GM12878 (cell line): ENCODE measurements around the gene ZDHHC14. TPM values are rescaled to one million over a fixed set of nuclear protein-coding genes. Genes with fewer than 3 reads are reported as not detected.
A peak's percentile ranks its signal among the peaks of the same experiment; 100 is the strongest.

Source experiments
- ATF7 ChIP-seq: fragments of 450-650 bp; IDR thresholded peaks from 2 replicates; pipeline ENCODE4 v1.6.1; 2016; ENCODE audit warnings: low read depth, mild to moderate bottlenecking
- BCLAF1 ChIP-seq: fragments of 450-650 bp; IDR thresholded peaks from 2 replicates; pipeline ENCODE4 v1.6.1; 2017; ENCODE audit warnings: antibody characterized with exemption, mild to moderate bottlenecking, moderate library complexity
- ETV6 ChIP-seq, 2 experiments: fragments of 450-650 bp in 1 of 2; IDR thresholded peaks in 1 of 2; conservative IDR thresholded peaks in 1 of 2; 2 replicates each; pipeline ENCODE4 v1.6.1; 2014; ENCODE audit warnings: antibody characterized with exemption in 1 of 2, borderline replicate concordance in 1 of 2, low read depth in 1 of 2, mild to moderate bottlenecking in 1 of 2, moderate library complexity in 1 of 2
- HDAC2 ChIP-seq: fragments of 200-600 bp; sonication (generic); IDR thresholded peaks from 2 replicates; pipeline ENCODE4 v1.6.1; 2017
- IKZF2 ChIP-seq, 2 experiments: fragments of 450-650 bp; IDR thresholded peaks; 2 replicates each; pipeline ENCODE4 v1.6.1; 2017; ENCODE audit warnings: mild to moderate bottlenecking in 2 of 2, moderate library complexity in 2 of 2
- LARP7 ChIP-seq: fragments of 450-650 bp; IDR thresholded peaks from 2 replicates; pipeline ENCODE4 v1.6.1; 2017; ENCODE audit warnings: mild to moderate bottlenecking
- POLR2AphosphoS2 ChIP-seq: IDR thresholded peaks from 2 replicates; pipeline ENCODE4 v1.6.1; 2011; ENCODE audit warnings: low read depth, mild to moderate bottlenecking, low read length, improper control_type of control experiment, moderate library complexity
- REST ChIP-seq: IDR thresholded peaks from 2 replicates; pipeline ENCODE4 v1.6.1; 2012; ENCODE audit warnings: mild to moderate bottlenecking, low read depth, low read length
- SMARCA5 ChIP-seq: fragments of 450-650 bp; IDR thresholded peaks from 2 replicates; pipeline ENCODE4 v1.6.1; 2017; ENCODE audit warnings: mild to moderate bottlenecking
- SREBF1 ChIP-seq: IDR thresholded peaks from 2 replicates; pipeline ENCODE4 v1.6.1; 2012; ENCODE audit warnings: mild to moderate bottlenecking, low read length
- TCF7 ChIP-seq: IDR thresholded peaks from 2 replicates; pipeline ENCODE4 v1.6.1; 2014; ENCODE audit warnings: antibody characterized with exemption, borderline replicate concordance
- ZNF24 ChIP-seq: fragments of 450-650 bp; IDR thresholded peaks from 2 replicates; pipeline ENCODE4 v1.6.1; 2017; ENCODE audit warnings: antibody characterized with exemption, mild to moderate bottlenecking
- ZNF274 ChIP-seq: IDR thresholded peaks from one replicate; pipeline ENCODE4 v1.8.0; 2011; ENCODE audit not compliant: insufficient read length, insufficient read depth
- ZNF384 ChIP-seq: IDR thresholded peaks from 2 replicates; pipeline ENCODE4 v1.6.1; 2012; ENCODE audit warnings: low read depth, mild to moderate bottlenecking, low read length, improper control_type of control experiment, borderline replicate concordance
- polyA plus RNA-seq, 11 experiments: library from polyadenylated mRNA; depleted of rRNA in 4 of 11; unstranded in 6 of 11; stranded (reverse) in 5 of 11; fragments of >200 nt; fragmentation: Nextera tagmentation in 4 of 11; fragmentation: Illumina TruSeq in 1 of 11; extraction: Ambion mirVana in 4 of 11; extraction: Trizol in 1 of 11; gene quantifications; 1 replicate in 1 of 11; 2 replicates in 10 of 11; pipeline versions ENCODE4 v1.2.1 to v1.2.3, GENCODE V29; 2011 to 2016; ENCODE audit warnings: inconsistent platforms in 2 of 11, missing spikeins in 2 of 11, low read depth in 1 of 11
- total RNA-seq, 4 experiments: library from RNA; depleted of rRNA in 3 of 4; stranded (reverse); fragments of >200 nt in 3 of 4; fragmentation: Illumina TruSeq in 1 of 4; extraction: Trizol in 1 of 4; gene quantifications; 2 replicates each; pipeline versions ENCODE4 v1.2.1 to v1.2.3, GENCODE V29; 2013 to 2021
- TF ChIP-seq, protein P1 (sequence below): fragments of 450-650 bp; IDR thresholded peaks from 2 replicates; pipeline ENCODE4 v1.6.1; 2017; ENCODE audit warnings: borderline replicate concordance
- TF ChIP-seq, protein P2 (sequence below): fragments of 450-650 bp; formaldehyde crosslinking; IDR thresholded peaks from 2 replicates; pipeline ENCODE4 v1.4.0; 2020; ENCODE audit warnings: mild to moderate bottlenecking, moderate library complexity
- TF ChIP-seq, protein P3 (sequence below): fragments of 450-650 bp; IDR thresholded peaks from 2 replicates; pipeline ENCODE4 v1.6.1; 2018; ENCODE audit warnings: mild to moderate bottlenecking, low read depth, moderate library complexity; ENCODE audit not compliant: partially characterized antibody

ZDHHC14 gene
- total and polyA plus RNA-seq, 10 of the 15 experiments (the other 5 are each of a cell fraction or from before 2014, with no cell fraction given), result 0.15 to 16.0 (median 0.76) TPM; not detected in 1

GRCh38 chr6:157536223-157536545 is 155.2 kb downstream of the ZDHHC14 start (continued):
- TF ChIP-seq, protein P1, sequence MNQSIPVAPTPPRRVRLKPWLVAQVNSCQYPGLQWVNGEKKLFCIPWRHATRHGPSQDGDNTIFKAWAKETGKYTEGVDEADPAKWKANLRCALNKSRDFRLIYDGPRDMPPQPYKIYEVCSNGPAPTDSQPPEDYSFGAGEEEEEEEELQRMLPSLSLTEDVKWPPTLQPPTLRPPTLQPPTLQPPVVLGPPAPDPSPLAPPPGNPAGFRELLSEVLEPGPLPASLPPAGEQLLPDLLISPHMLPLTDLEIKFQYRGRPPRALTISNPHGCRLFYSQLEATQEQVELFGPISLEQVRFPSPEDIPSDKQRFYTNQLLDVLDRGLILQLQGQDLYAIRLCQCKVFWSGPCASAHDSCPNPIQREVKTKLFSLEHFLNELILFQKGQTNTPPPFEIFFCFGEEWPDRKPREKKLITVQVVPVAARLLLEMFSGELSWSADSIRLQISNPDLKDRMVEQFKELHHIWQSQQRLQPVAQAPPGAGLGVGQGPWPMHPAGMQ, result no peak
- TF ChIP-seq ATF7, result peak; percentile 56; the same call in 1 of the 2 replicates
- no peak for TF ChIP-seq ZNF274
- TF ChIP-seq POLR2AphosphoS2, result no peak
- TF ChIP-seq, protein P2, sequence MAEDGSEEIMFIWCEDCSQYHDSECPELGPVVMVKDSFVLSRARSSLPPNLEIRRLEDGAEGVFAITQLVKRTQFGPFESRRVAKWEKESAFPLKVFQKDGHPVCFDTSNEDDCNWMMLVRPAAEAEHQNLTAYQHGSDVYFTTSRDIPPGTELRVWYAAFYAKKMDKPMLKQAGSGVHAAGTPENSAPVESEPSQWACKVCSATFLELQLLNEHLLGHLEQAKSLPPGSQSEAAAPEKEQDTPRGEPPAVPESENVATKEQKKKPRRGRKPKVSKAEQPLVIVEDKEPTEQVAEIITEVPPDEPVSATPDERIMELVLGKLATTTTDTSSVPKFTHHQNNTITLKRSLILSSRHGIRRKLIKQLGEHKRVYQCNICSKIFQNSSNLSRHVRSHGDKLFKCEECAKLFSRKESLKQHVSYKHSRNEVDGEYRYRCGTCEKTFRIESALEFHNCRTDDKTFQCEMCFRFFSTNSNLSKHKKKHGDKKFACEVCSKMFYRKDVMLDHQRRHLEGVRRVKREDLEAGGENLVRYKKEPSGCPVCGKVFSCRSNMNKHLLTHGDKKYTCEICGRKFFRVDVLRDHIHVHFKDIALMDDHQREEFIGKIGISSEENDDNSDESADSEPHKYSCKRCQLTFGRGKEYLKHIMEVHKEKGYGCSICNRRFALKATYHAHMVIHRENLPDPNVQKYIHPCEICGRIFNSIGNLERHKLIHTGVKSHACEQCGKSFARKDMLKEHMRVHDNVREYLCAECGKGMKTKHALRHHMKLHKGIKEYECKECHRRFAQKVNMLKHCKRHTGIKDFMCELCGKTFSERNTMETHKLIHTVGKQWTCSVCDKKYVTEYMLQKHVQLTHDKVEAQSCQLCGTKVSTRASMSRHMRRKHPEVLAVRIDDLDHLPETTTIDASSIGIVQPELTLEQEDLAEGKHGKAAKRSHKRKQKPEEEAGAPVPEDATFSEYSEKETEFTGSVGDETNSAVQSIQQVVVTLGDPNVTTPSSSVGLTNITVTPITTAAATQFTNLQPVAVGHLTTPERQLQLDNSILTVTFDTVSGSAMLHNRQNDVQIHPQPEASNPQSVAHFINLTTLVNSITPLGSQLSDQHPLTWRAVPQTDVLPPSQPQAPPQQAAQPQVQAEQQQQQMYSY, result no peak
- peak in 1 of 2 experiments; percentile 34; a peak in 1 of 4 replicates for TF ChIP-seq IKZF2 (IDR thresholded peaks at IDR 0.05)
- TF ChIP-seq HDAC2, result no peak
- TF ChIP-seq REST, result no peak
- TF ChIP-seq TCF7, result no peak
- TF ChIP-seq BCLAF1, result no peak
- TF ChIP-seq ETV6 (conservative IDR thresholded peaks at IDR 0.05 in 1 of 2, IDR thresholded peaks at IDR 0.05 in 1 of 2; ENCODE audit: borderline replicate concordance in 1 of 2, low read depth in 1 of 2), result no peak
- no peak for TF ChIP-seq SREBF1
- no peak for TF ChIP-seq LARP7
- TF ChIP-seq, protein P3, sequence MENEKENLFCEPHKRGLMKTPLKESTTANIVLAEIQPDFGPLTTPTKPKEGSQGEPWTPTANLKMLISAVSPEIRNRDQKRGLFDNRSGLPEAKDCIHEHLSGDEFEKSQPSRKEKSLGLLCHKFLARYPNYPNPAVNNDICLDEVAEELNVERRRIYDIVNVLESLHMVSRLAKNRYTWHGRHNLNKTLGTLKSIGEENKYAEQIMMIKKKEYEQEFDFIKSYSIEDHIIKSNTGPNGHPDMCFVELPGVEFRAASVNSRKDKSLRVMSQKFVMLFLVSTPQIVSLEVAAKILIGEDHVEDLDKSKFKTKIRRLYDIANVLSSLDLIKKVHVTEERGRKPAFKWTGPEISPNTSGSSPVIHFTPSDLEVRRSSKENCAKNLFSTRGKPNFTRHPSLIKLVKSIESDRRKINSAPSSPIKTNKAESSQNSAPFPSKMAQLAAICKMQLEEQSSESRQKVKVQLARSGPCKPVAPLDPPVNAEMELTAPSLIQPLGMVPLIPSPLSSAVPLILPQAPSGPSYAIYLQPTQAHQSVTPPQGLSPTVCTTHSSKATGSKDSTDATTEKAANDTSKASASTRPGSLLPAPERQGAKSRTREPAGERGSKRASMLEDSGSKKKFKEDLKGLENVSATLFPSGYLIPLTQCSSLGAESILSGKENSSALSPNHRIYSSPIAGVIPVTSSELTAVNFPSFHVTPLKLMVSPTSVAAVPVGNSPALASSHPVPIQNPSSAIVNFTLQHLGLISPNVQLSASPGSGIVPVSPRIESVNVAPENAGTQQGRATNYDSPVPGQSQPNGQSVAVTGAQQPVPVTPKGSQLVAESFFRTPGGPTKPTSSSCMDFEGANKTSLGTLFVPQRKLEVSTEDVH, result peak; percentile 17
- peak; percentile 52; the same call in 1 of the 2 replicates for TF ChIP-seq ZNF384
- no peak for TF ChIP-seq SMARCA5
- peak; percentile 98; the same call in 1 of the 2 replicates for TF ChIP-seq ZNF24
